Ascending aorta (tissue), 2 donors: ENCODE data around the gene FARSA. TPM values are rescaled to one million over a fixed set of nuclear protein-coding genes. Genes with fewer than 3 reads are reported as not detected.
"Not testable (repeated sequence)": the region's sequence is repeated elsewhere in the genome, so short reads cannot be mapped to it uniquely, and the experiment has no call there.

Experiments
- DNase-seq, 2 donors: peaks; one replicate each; pipeline ENCODE4 v3.0.0-alpha.2; 2019; ENCODE audit warnings: low spot score in 2 of 2
- H3K27ac ChIP-seq, 2 donors: fragments of 200-600 bp; sonication (generic); one replicate each; pipeline ENCODE4 v1.5.1; 2016 to 2017; ENCODE audit warnings: mild to moderate bottlenecking in 1 of 2
- H3K27me3 ChIP-seq: fragments of 200-600 bp; sonication (generic); one replicate; pipeline ENCODE4 v1.5.1; 2017
- H3K36me3 ChIP-seq, 2 donors: fragments of 200-600 bp; sonication (generic); one replicate each; pipeline ENCODE4 v1.5.1; 2016
- H3K4me1 ChIP-seq, 2 donors: fragments of 200-600 bp; sonication (generic); one replicate each; pipeline ENCODE4 v1.5.1; 2016 to 2017; ENCODE audit warnings: mild to moderate bottlenecking in 1 of 2
- H3K4me3 ChIP-seq, 2 donors: fragments of 200-600 bp; sonication (generic); one replicate each; pipeline ENCODE4 v1.5.1; 2016 to 2017; ENCODE audit warnings: mild to moderate bottlenecking in 1 of 2
- H3K9me3 ChIP-seq, 2 donors: fragments of 200-600 bp; sonication (generic); one replicate each; pipeline ENCODE4 v1.5.1; 2016
- CTCF ChIP-seq, 3 experiments: fragments of 200-600 bp in 2 of 3; fragments of 450-650 bp in 1 of 3; sonication (generic) in 2 of 3; IDR thresholded peaks; one replicate each; pipeline ENCODE4 v1.5.1; 2016 to 2019; ENCODE audit warnings: antibody characterized with exemption in 3 of 3, mild to moderate bottlenecking in 1 of 3, moderate library complexity in 1 of 3
- intact Hi-C: fragments of 100-400 bp; cut with DNase I; formaldehyde crosslinking; loops from one replicate; pipeline ENCODE4 v1.15.1; 2023
- total RNA-seq: library from RNA; depleted of rRNA; stranded (reverse); fragments of >200 nt; gene quantifications from one replicate; pipeline ENCODE4 v1.1.0, GENCODE V29; 2016

The FARSA gene
- total RNA-seq = 21.3 TPM

GRCh38 chr19:12933287-12934072, at the start of gene FARSA:
Gene FARSA (minus strand): TSS chr19:12933711. CDS start chr19:12933696, 15 bp downstream.
- Histone ChIP-seq H3K27me3 (no peaks in the 10 kb centered on the region), H3K27ac (peak within 1 kb of the TSS; percentile 66 to 71), H3K9me3 (no peaks in the 10 kb centered on the region), H3K4me3 (peak within 1 kb of the TSS; percentile 71 to 74), H3K36me3 (peaks cover 17 to 24% of the 10 kb centered on the region in 2 donors), H3K4me1 (peaks cover 0 to 19% of the 10 kb centered on the region in 2 donors)
- TF ChIP-seq CTCF (IDR thresholded peaks at IDR 0.05) = no peak
- peak; percentile 81 to 97 for DNase-seq
- intact Hi-C loops = loop anchor here (2.0 to 10.0 kb wide), 2 partner anchors 15 to 1071 kb away; partner anchors contain the start of genes RFX1 and SYCE2

GRCh38 chr19:12983091-12983490, 49.6 kb upstream of the FARSA start:
- no peak for DNase-seq
- Histone ChIP-seq H3K27me3 (no peaks in the 10 kb centered on the region), H3K4me1 (peaks cover 0 to 5% of the 10 kb centered on the region in 2 donors), H3K36me3 (no peaks in the 10 kb centered on the region), H3K4me3 (peak overlapping the region; percentile 36 to 51), H3K9me3 (no peaks in the 10 kb centered on the region), H3K27ac (no peak overlapping the region)
- TF ChIP-seq CTCF (IDR thresholded peaks at IDR 0.05) = no peak
- intact Hi-C loops = loop anchor here (1.0 kb wide), 2 partner anchors 78 to 110 kb away; no protein-coding TSS in a partner anchor

DNA sequence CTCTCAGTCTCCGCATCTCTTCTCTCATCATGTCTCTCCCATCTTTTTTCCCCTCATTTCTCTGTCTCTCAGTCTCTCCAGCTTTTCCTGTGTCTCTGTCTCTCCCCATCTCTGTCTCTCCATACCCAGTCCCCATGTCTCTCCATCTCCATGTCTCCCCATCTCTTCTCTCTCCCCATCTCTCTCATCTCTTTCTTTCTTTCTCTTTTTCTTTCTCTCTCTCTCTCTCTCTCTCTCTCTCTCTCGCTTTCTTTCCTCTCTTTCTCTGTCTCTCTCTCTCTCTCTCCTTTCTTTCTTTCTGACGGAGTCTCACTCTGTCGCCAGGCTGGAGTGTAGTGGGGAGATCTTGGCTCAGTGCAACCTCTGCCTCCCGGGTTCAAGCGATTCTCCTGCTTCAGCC, 49.1 kb upstream of the FARSA start:
- no peak for DNase-seq
- Histone ChIP-seq H3K27ac (no peak overlapping the region), H3K4me1 (peaks cover 0 to 5% of the 10 kb centered on the region in 2 donors), H3K4me3 (no peak overlapping the region), H3K9me3 (no peaks in the 10 kb centered on the region), H3K36me3 (no peaks in the 10 kb centered on the region), H3K27me3 (no peaks in the 10 kb centered on the region)
- TF ChIP-seq CTCF (IDR thresholded peaks at IDR 0.05) = no peak
- intact Hi-C loops = loop anchor here (1.0 kb wide), 2 partner anchors 79 to 111 kb away; no protein-coding TSS in a partner anchor

DNA sequence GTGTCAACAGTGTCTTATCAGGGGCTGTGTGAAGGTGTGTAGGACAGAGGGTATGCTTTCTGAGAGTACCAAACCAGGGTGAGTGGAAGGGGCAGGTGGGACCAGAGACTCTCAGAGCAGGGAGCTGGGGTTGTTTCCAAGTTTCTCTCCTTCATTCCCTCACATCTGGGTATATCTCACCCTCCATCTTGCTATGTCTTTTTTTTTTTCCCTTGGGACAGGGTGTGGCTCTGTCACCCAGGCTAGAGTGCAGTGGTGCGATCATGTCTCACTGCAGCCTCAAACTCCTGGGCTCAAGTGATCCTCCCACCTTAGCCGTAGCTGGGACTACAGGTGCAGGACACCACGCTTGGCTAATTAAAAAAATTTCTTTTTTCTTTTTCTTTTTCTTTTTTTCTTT, 46.5 kb upstream of the FARSA start:
- no peak overlapping the region for H3K4me3 ChIP-seq
- no peak for DNase-seq
- peaks cover 0 to 5% of the 10 kb centered on the region in 2 donors for H3K4me1 ChIP-seq
- H3K36me3 ChIP-seq = no peaks in the 10 kb centered on the region
- TF ChIP-seq CTCF (IDR thresholded peaks at IDR 0.05) = no peak
- no peaks in the 10 kb centered on the region for H3K9me3 ChIP-seq
- H3K27ac ChIP-seq = no peak overlapping the region
- intact Hi-C loops = loop anchor here (5.0 kb wide), 1 partner anchor 607 kb away; no protein-coding TSS in a partner anchor
- H3K27me3 ChIP-seq = no peaks in the 10 kb centered on the region

DNA sequence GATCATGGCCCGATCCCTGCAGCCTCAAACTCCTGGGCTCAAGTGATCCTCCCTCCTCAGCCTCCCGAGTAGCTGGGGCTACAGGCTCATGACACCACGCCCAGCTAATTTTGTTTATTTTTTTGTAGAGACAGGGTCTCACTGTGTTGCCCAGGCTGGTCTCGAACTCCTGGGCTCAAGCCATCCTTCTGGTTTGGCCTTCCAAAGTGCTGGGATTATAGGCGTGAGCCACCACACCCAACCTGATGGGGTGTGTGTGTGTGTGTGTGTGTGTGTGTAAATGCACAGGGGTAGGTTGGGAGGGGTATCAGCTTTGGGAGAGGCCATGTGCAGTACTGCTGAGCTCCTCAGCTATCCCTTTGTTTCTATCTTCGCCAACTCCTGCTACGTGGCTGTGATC, 42.6 kb upstream of the FARSA start:
- H3K27me3 ChIP-seq, H3K36me3 ChIP-seq, H3K4me3 ChIP-seq, H3K4me1 ChIP-seq, H3K27ac ChIP-seq, DNase-seq, H3K9me3 ChIP-seq: not testable (repeated sequence)
- intact Hi-C loops = loop anchor here (5.0 kb wide), 1 partner anchor 611 kb away; no protein-coding TSS in a partner anchor

DNA sequence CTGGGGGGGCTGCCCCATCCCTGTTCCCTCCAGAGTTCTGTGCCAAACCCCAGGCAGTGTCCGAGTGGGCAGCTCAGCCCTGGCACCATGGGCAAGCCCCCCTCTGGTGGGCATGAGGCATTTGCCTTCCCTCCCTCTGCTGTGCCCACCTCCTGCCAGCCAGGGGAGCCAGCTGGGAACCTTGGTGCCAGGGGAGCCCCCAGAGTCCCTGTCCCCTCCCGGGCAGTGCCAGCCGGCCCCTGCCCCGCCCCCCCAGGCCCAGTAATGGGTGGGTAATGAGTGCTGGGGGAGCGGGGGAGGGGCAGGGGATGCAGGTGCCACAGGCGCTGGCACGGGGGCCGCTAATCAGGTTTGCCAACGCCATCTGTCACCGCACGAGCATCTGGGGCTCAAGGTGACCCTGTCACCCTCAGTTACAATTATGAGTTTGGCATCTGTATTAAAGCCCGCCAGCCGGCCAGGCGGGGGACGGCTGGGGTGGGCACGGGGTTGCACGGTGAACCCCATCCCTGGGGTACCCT, 41.8 kb upstream of the FARSA start:
- H3K4me3 ChIP-seq = no peak overlapping the region
- TF ChIP-seq CTCF (IDR thresholded peaks at IDR 0.05) = no peak
- intact Hi-C loops = loop anchor here (5.0 kb wide), 1 partner anchor 612 kb away; no protein-coding TSS in a partner anchor
- H3K27ac ChIP-seq = no peak overlapping the region
- no peaks in the 10 kb centered on the region for H3K4me1 ChIP-seq
- DNase-seq = no peak
- no peaks in the 10 kb centered on the region for H3K27me3 ChIP-seq
- no peaks in the 10 kb centered on the region for H3K36me3 ChIP-seq
- no peaks in the 10 kb centered on the region for H3K9me3 ChIP-seq
